Suprapubic skin (tissue), 4 donors: ENCODE data around the gene PAX7. TPM values are rescaled to one million over a fixed set of nuclear protein-coding genes. Genes with fewer than 3 reads are reported as not detected.

ENCODE experiments used
- DNase-seq, 2 donors: peaks; one replicate each; pipeline ENCODE4 v3.0.0-alpha.2; 2019; ENCODE audit warnings: low spot score in 2 of 2
- H3K27ac ChIP-seq: fragments of 200-600 bp; sonication (generic); one replicate; pipeline ENCODE4 v1.5.1; 2019
- H3K27me3 ChIP-seq: fragments of 200-600 bp; sonication (generic); one replicate; pipeline ENCODE4 v1.5.1; 2019
- H3K36me3 ChIP-seq: fragments of 200-600 bp; sonication (generic); one replicate; pipeline ENCODE4 v1.5.1; 2019
- H3K4me1 ChIP-seq: fragments of 200-600 bp; sonication (generic); one replicate; pipeline ENCODE4 v1.5.1; 2019
- H3K4me3 ChIP-seq: fragments of 200-600 bp; sonication (generic); one replicate; pipeline ENCODE4 v1.5.1; 2019; ENCODE audit warnings: mild to moderate bottlenecking
- H3K9me3 ChIP-seq: fragments of 200-600 bp; sonication (generic); one replicate; pipeline ENCODE4 v1.5.1; 2019
- EP300 ChIP-seq: sonication (generic); formaldehyde crosslinking; IDR thresholded peaks from one replicate; pipeline ENCODE4 v1.6.1; 2017; ENCODE audit warnings: antibody characterized with exemption
- POLR2A ChIP-seq, 2 donors: fragments of 450-650 bp; IDR thresholded peaks; one replicate each; pipeline ENCODE4 v1.6.1; 2017; ENCODE audit warnings: antibody characterized with exemption in 2 of 2, mild to moderate bottlenecking in 2 of 2, moderate library complexity in 2 of 2
- POLR2AphosphoS5 ChIP-seq, 3 donors: sonication (generic); formaldehyde crosslinking; IDR thresholded peaks; one replicate each; pipeline ENCODE4 v1.6.1; 2017; ENCODE audit warnings: antibody characterized with exemption in 3 of 3
- WGBS: methylation state at CpG from one replicate; pipeline ENCODE4 v1.1.5; 2018; 5-methylcytosine and 5-hydroxymethylcytosine counted together
- total RNA-seq, 4 donors: library from RNA; depleted of rRNA; stranded (reverse); fragments of >200 nt; gene quantifications; one replicate each; pipeline ENCODE4 v1.1.0, GENCODE V29; 2016
- TF ChIP-seq, protein P1 (sequence below), 2 donors: fragments of 200-600 bp in 1 of 2; fragments of 450-650 bp in 1 of 2; sonication (generic) in 1 of 2; IDR thresholded peaks; one replicate each; pipeline ENCODE4 v1.5.1; 2016 to 2019; ENCODE audit warnings: antibody characterized with exemption in 2 of 2, mild to moderate bottlenecking in 1 of 2, moderate library complexity in 1 of 2

The PAX7 gene
- total RNA-seq, 4 donors from 2014 or later = 0.08 TPM; not detected in 3

DNA sequence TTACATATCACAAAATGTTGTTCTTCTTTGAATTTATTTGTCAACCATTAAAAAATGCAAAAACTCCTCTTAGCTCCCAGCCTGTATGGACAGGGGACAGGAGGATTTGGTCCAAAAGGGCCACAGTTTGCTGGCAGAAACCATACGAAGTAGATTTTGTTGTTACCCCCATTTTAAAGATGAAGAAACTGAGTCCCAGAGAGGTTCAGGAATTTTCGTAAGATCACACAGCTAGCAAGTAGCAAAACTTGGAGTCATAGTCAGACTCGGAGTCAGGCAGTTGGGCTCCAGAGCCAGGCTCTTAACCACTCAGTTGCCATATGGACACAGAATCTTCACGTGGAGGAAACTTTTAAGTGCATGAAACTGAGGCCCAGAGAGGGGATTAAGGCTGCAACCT is 137.4 kb downstream of the PAX7 start:
- DNase-seq = no peak
- Histone ChIP-seq H3K27me3 (peaks cover 82% of the 10 kb centered on the region), H3K36me3 (no peaks in the 10 kb centered on the region), H3K27ac (no peak overlapping the region), H3K4me1 (no peaks in the 10 kb centered on the region), H3K9me3 (no peaks in the 10 kb centered on the region), H3K4me3 (no peak overlapping the region)
- TF ChIP-seq POLR2AphosphoS5 (IDR thresholded peaks at IDR 0.05) = no peak
- TF ChIP-seq POLR2A (IDR thresholded peaks at IDR 0.05) = no peak
- no peak for TF ChIP-seq EP300
- TF ChIP-seq, protein P1, sequence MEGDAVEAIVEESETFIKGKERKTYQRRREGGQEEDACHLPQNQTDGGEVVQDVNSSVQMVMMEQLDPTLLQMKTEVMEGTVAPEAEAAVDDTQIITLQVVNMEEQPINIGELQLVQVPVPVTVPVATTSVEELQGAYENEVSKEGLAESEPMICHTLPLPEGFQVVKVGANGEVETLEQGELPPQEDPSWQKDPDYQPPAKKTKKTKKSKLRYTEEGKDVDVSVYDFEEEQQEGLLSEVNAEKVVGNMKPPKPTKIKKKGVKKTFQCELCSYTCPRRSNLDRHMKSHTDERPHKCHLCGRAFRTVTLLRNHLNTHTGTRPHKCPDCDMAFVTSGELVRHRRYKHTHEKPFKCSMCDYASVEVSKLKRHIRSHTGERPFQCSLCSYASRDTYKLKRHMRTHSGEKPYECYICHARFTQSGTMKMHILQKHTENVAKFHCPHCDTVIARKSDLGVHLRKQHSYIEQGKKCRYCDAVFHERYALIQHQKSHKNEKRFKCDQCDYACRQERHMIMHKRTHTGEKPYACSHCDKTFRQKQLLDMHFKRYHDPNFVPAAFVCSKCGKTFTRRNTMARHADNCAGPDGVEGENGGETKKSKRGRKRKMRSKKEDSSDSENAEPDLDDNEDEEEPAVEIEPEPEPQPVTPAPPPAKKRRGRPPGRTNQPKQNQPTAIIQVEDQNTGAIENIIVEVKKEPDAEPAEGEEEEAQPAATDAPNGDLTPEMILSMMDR (IDR thresholded peaks at IDR 0.05) = no peak
- 61% methylated on average over 4 of the region's 4 CpGs for WGBS

DNA sequence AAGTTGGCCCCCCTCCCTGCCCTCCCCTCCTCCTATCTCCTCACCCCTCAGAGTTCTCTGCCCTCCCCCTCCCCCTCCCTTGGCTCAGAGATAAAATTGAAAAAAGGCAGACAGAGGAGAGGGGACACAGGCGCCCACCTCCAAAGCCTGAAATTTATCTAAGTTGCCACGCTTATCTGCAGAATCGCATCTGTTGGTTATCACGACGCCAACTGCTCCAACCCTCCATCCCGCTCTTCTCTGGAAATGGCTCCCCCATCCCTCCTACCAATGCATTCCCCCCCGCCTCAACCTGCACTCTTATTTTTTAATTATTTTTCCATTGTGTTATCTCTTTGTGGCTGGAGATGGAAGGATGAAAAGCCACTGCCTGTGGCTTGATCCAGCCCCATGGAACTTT is 138.5 kb downstream of the PAX7 start:
- no peak for TF ChIP-seq POLR2AphosphoS5 (IDR thresholded peaks at IDR 0.05)
- TF ChIP-seq POLR2A (IDR thresholded peaks at IDR 0.05) = no peak
- TF ChIP-seq, protein P1 (IDR thresholded peaks at IDR 0.05) = no peak
- TF ChIP-seq EP300 = no peak
- 59% methylated on average over 7 of the region's 7 CpGs for WGBS
- H3K27me3 ChIP-seq = peaks cover 85% of the 10 kb centered on the region

DNA sequence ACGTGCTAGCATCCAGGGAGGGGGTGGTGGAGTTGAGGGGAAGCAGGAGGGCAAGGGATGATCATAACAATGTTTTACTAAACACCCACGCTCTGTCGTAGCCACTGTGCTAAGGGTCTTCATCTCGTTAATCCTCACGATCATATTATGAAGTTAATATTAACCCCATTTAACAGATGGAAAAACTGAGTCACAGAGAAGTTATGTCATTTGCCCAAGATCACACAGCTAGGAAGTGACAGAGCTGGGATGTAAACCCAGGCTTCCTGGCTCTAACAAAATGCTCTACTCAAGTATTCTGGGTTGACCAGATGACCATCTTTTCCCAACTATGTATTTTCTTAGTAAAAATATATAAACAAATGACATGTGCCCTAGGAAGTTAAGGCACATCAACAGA is 140.2 kb downstream of the PAX7 start:
- H3K27me3 ChIP-seq = peaks cover 90% of the 10 kb centered on the region
- H3K9me3 ChIP-seq = no peaks in the 10 kb centered on the region
- H3K27ac ChIP-seq = no peak overlapping the region
- WGBS = 76% methylated on average over 5 of the region's 5 CpGs
- no peak overlapping the region for H3K4me3 ChIP-seq
- no peaks in the 10 kb centered on the region for H3K4me1 ChIP-seq
- no peak for DNase-seq
- TF ChIP-seq, protein P1 (IDR thresholded peaks at IDR 0.05) = no peak
- TF ChIP-seq EP300 (no peak), POLR2AphosphoS5 (IDR thresholded peaks at IDR 0.05) (no peak)
- H3K36me3 ChIP-seq = no peaks in the 10 kb centered on the region

More for the DNA sequence above, 138.5 kb downstream of the PAX7 start:
- H3K4me1 ChIP-seq = no peaks in the 10 kb centered on the region
- H3K36me3 ChIP-seq = no peaks in the 10 kb centered on the region
- H3K9me3 ChIP-seq = no peaks in the 10 kb centered on the region
- DNase-seq = no peak
- no peak overlapping the region for H3K4me3 ChIP-seq
- no peak overlapping the region for H3K27ac ChIP-seq

DNA sequence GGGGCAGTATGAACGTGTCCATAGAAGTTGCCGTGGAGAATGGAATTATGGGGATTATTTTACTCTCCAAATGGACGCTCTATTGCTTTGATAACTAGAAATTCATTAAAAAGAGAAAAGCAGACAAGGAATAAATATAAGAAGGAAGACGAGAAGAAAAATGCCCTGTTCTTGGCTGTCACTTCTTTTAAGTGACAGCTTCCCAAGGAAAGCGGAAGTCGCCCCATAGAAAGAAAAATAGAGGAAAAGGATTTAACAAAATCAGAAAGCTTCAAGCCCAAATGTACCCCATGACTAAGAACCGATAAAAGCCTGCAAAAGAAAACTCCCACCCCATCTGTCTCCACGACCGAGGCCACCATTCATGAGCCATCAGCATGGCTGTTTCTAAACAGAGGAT is 143.1 kb downstream of the PAX7 start:
- Histone ChIP-seq H3K36me3 (no peaks in the 10 kb centered on the region), H3K4me1 (no peaks in the 10 kb centered on the region), H3K4me3 (no peak overlapping the region), H3K9me3 (no peaks in the 10 kb centered on the region), H3K27ac (no peak overlapping the region), H3K27me3 (peaks cover 88% of the 10 kb centered on the region)
- no peak for DNase-seq
- WGBS = 84% methylated on average over 9 of the region's 9 CpGs
- TF ChIP-seq EP300 = no peak
- no peak for TF ChIP-seq POLR2A (IDR thresholded peaks at IDR 0.05)
- no peak for TF ChIP-seq POLR2AphosphoS5 (IDR thresholded peaks at IDR 0.05)
- TF ChIP-seq, protein P1 (IDR thresholded peaks at IDR 0.05) = no peak

DNA sequence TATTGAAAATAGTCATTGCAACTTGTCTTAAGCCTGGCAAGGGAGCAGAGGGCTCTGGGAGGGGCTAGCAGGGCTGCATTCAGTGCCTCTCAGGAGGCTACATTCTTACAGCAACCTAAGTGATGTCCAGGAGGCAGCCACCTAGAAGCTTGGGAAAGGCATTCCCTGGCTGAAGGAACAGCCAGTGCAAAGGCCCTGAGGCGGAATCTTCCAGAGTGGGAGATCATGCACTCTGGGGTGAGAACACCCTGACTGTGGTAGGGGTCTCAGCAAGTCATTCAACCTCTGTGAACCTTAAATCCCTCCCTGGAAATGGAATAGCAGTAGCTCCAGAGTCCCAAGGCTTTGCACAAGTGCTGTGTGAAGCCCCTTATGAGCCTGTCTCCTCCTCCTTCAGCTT is 144.7 kb downstream of the PAX7 start:
- no peaks in the 10 kb centered on the region for H3K4me1 ChIP-seq
- no peak for DNase-seq
- TF ChIP-seq, protein P1 (IDR thresholded peaks at IDR 0.05) = no peak
- TF ChIP-seq POLR2AphosphoS5 (IDR thresholded peaks at IDR 0.05) (no peak), POLR2A (IDR thresholded peaks at IDR 0.05) (no peak), EP300 (no peak)
- no peaks in the 10 kb centered on the region for H3K9me3 ChIP-seq
- no peaks in the 10 kb centered on the region for H3K36me3 ChIP-seq
- H3K27ac ChIP-seq = no peak overlapping the region
- 100% methylated on average over 1 of the region's 1 CpG for WGBS
- peaks cover 78% of the 10 kb centered on the region for H3K27me3 ChIP-seq
- H3K4me3 ChIP-seq = no peak overlapping the region
